Body of pancreas (tissue), 4 donors: Measurements from ENCODE around the gene DDX1. TPM values are rescaled to one million over a fixed set of nuclear protein-coding genes. Genes with fewer than 3 reads are reported as not detected.

Experiments
- ATAC-seq: fragments of 150-250 bp; one replicate; pipeline ENCODE4 v1.9.1; 2016
- DNase-seq, 4 donors: peaks; one replicate each; pipeline ENCODE4 v3.0.0-alpha.2; 2019
- H3K27ac ChIP-seq, 4 donors: fragments of 200-600 bp; sonication (generic); 1 replicate in 3 of 4; 2 replicates in 1 of 4; pipeline versions ENCODE4 v1.5.1 to v1.6.1; 2016 to 2019; ENCODE audit warnings: mild to moderate bottlenecking in 1 of 4, mixed read lengths in 1 of 4, moderate library complexity in 1 of 4
- H3K27me3 ChIP-seq, 2 donors: fragments of 200-600 bp; sonication (generic); one replicate each; pipeline ENCODE4 v1.6.0; 2016; ENCODE audit warnings: mild to moderate bottlenecking in 1 of 2
- H3K36me3 ChIP-seq, 2 donors: fragments of 200-600 bp; sonication (generic); replicated peaks in 1 of 2; 2 replicates each; pipeline ENCODE4 v1.5.1; 2016; ENCODE audit warnings: low read depth in 2 of 2; ENCODE audit not compliant: insufficient read depth in 1 of 2
- H3K4me1 ChIP-seq: fragments of 200-600 bp; sonication (generic); one replicate; pipeline ENCODE4 v1.6.0; 2016
- H3K4me3 ChIP-seq, 2 donors: fragments of 200-600 bp; sonication (generic); 1 replicate in 1 of 2; 2 replicates in 1 of 2; pipeline ENCODE4 v1.5.1; 2016 to 2019
- H3K9me3 ChIP-seq, 3 donors: fragments of 200-600 bp; sonication (generic); 1 replicate in 2 of 3; 2 replicates in 1 of 3; pipeline ENCODE4 v1.5.1; 2016
- CTCF ChIP-seq, 7 experiments: fragments of 450-650 bp in 4 of 7; fragments of 200-600 bp in 3 of 7; sonication (generic) in 3 of 7; IDR thresholded peaks; one replicate each; pipeline ENCODE4 v1.5.1; 2016 to 2019; ENCODE audit warnings: antibody characterized with exemption in 7 of 7
- POLR2A ChIP-seq, 3 donors: fragments of 450-650 bp; IDR thresholded peaks; one replicate each; pipeline ENCODE4 v1.6.1; 2016; ENCODE audit warnings: antibody characterized with exemption in 3 of 3, mild to moderate bottlenecking in 2 of 3
- WGBS, 2 donors: methylation state at CpG; one replicate each; pipeline ENCODE4 v1.1.5; 2017; 5-methylcytosine and 5-hydroxymethylcytosine counted together
- intact Hi-C: fragments of 100-400 bp; cut with DNase I; formaldehyde crosslinking; loops from one replicate; pipeline ENCODE4 v1.15.1; 2023
- total RNA-seq, 2 donors: library from RNA; depleted of rRNA; stranded (reverse); fragments of >200 nt; gene quantifications; one replicate each; pipeline ENCODE4 v1.1.0, GENCODE V29; 2016

DDX1 gene
- total RNA-seq, 2 donors from 2014 or later, result 35.3 to 61.3 TPM

- DNase-seq (no peak), ATAC-seq (no peak)
- Histone ChIP-seq H3K4me1 (no peaks in the 10 kb centered on the region), H3K4me3 (no peak overlapping the region), H3K9me3 (peaks cover 0 to 9% (median 0%) of the 10 kb centered on the region in 3 donors), H3K27me3 (no peaks in the 10 kb centered on the region), H3K27ac (no peak overlapping the region), H3K36me3 (no peaks in the 10 kb centered on the region)
- no peak for TF ChIP-seq POLR2A (IDR thresholded peaks at IDR 0.05)
- no peak for TF ChIP-seq CTCF (IDR thresholded peaks at IDR 0.05)
- 76 to 77% methylated on average over 4 of the region's 4 CpGs for WGBS, 2 donors
- intact Hi-C loops, result no loop called here
These were observed 76.3 kb downstream of the DDX1 start for GRCh38 chr2:15667809-15668556.

GRCh38 chr2:15668611-15669305 lies 77.1 kb downstream of the DDX1 start:
- WGBS, 2 donors, result 37 to 49% methylated on average over 10 of the region's 10 CpGs
- Histone ChIP-seq H3K4me3 (no peak overlapping the region), H3K9me3 (peaks cover 0 to 6% (median 0%) of the 10 kb centered on the region in 3 donors), H3K27ac (no peak overlapping the region), H3K27me3 (no peaks in the 10 kb centered on the region), H3K36me3 (no peaks in the 10 kb centered on the region), H3K4me1 (no peaks in the 10 kb centered on the region)
- intact Hi-C loops, result no loop called here
- DNase-seq (no peak), ATAC-seq (no peak)
- TF ChIP-seq POLR2A (IDR thresholded peaks at IDR 0.05) (no peak), CTCF (IDR thresholded peaks at IDR 0.05) (no peak)

- ATAC-seq (no peak), DNase-seq (no peak)
- Histone ChIP-seq H3K27me3 (no peaks in the 10 kb centered on the region), H3K27ac (no peak overlapping the region), H3K4me3 (no peak overlapping the region), H3K36me3 (no peaks in the 10 kb centered on the region), H3K9me3 (no peaks in the 10 kb centered on the region), H3K4me1 (no peaks in the 10 kb centered on the region)
- TF ChIP-seq POLR2A (IDR thresholded peaks at IDR 0.05) (no peak), CTCF (IDR thresholded peaks at IDR 0.05) (no peak)
- intact Hi-C loops, result no loop called here
- 75 to 84% methylated on average over 6 of the region's 6 CpGs for WGBS, 2 donors
These were observed 77.8 kb downstream of the DDX1 start for GRCh38 chr2:15669375-15669910.

GRCh38 chr2:15670469-15670868 lies 78.8 kb downstream of the DDX1 start:
- DNase-seq (no peak), ATAC-seq (no peak)
- Histone ChIP-seq H3K36me3 (no peaks in the 10 kb centered on the region), H3K4me3 (no peak overlapping the region), H3K27ac (no peak overlapping the region), H3K9me3 (no peaks in the 10 kb centered on the region), H3K4me1 (no peaks in the 10 kb centered on the region), H3K27me3 (no peaks in the 10 kb centered on the region)
- intact Hi-C loops, result no loop called here
- WGBS, 2 donors, result 60 to 81% methylated on average over 1 of the region's 1 CpG
- no peak for TF ChIP-seq POLR2A (IDR thresholded peaks at IDR 0.05)
- no peak for TF ChIP-seq CTCF (IDR thresholded peaks at IDR 0.05)
